Smooth muscle cell (in vitro differentiated cells): ENCODE results near the gene AAK1. TPM values are rescaled to one million over a fixed set of nuclear protein-coding genes. Genes with fewer than 3 reads are reported as not detected.

ENCODE experiments used
- DNase-seq: peaks from one replicate; lab custom pipeline; 2025; ENCODE audit not compliant: unreplicated experiment; lab: John Stamatoyannopoulos, UW
- H2AFZ ChIP-seq: fragments of 200-600 bp; sonication (generic); 2 replicates; pipeline ENCODE4 v1.6.0; 2016; ENCODE audit warnings: antibody characterized with exemption, low read depth, mild to moderate bottlenecking
- H3F3A ChIP-seq: fragments of 200-600 bp; sonication (generic); 2 replicates; pipeline ENCODE4 v1.6.0; 2017; ENCODE audit warnings: antibody characterized with exemption, low read depth
- H3K27ac ChIP-seq: fragments of 200-600 bp; sonication (generic); 2 replicates; pipeline ENCODE4 v1.5.1; 2016; ENCODE audit warnings: low read depth, mild to moderate bottlenecking
- H3K27me3 ChIP-seq: fragments of 200-600 bp; sonication (generic); 2 replicates; pipeline ENCODE4 v1.6.1; 2016; ENCODE audit warnings: low read depth, mild to moderate bottlenecking
- H3K36me3 ChIP-seq: fragments of 200-600 bp; sonication (generic); 2 replicates; pipeline ENCODE4 v1.5.1; 2016; ENCODE audit warnings: low read depth
- H3K4me1 ChIP-seq: fragments of 200-600 bp; sonication (generic); 2 replicates; pipeline ENCODE4 v1.5.1; 2016; ENCODE audit warnings: low read depth
- H3K4me2 ChIP-seq: fragments of 200-600 bp; sonication (generic); 2 replicates; pipeline ENCODE4 v1.6.0; 2016; ENCODE audit warnings: mild to moderate bottlenecking
- H3K4me3 ChIP-seq: fragments of 200-600 bp; sonication (generic); 2 replicates; pipeline ENCODE4 v1.5.1; 2016; ENCODE audit warnings: mild to moderate bottlenecking
- H3K79me2 ChIP-seq: fragments of 200-600 bp; sonication (generic); 2 replicates; pipeline ENCODE4 v1.6.0; 2016; ENCODE audit warnings: low read depth, mild to moderate bottlenecking
- H3K9ac ChIP-seq: fragments of 200-600 bp; sonication (generic); 2 replicates; pipeline ENCODE4 v1.6.0; 2016; ENCODE audit warnings: low read depth
- H3K9me3 ChIP-seq: fragments of 200-600 bp; sonication (generic); replicated peaks from 2 replicates; pipeline ENCODE4 v1.5.1; 2016; ENCODE audit warnings: low read depth
- H4K20me1 ChIP-seq: fragments of 200-600 bp; sonication (generic); 2 replicates; pipeline ENCODE4 v1.6.0; 2016; ENCODE audit warnings: low read depth
- WGBS: methylation state at CpG from one replicate; pipeline ENCODE4 v1.1.7; 2016; ENCODE audit warnings: low lambda C conversion rate; 5-methylcytosine and 5-hydroxymethylcytosine counted together
- polyA plus RNA-seq: library from polyadenylated mRNA; unstranded; fragments of >200 nt; fragmentation: Nextera tagmentation; extraction: Ambion mirVana; gene quantifications from 2 replicates; pipeline ENCODE4 v1.2.1, GENCODE V29; 2016
- total RNA-seq: library from RNA; depleted of rRNA; stranded (reverse); fragments of >200 nt; gene quantifications from 2 replicates; pipeline ENCODE4 v1.2.3, GENCODE V29; 2014
- TF ChIP-seq, protein P1 (sequence below): fragments of 200-600 bp; sonication (generic); IDR thresholded peaks from 2 replicates; pipeline ENCODE4 v1.5.1; 2017; ENCODE audit warnings: borderline replicate concordance, mild to moderate bottlenecking, antibody characterized with exemption; ENCODE audit not compliant: insufficient read depth, poor library complexity, severe bottlenecking

AAK1 gene
- total and polyA plus RNA-seq, 2 experiments from 2014 or later: 26.9 to 47.7 TPM

- WGBS: 92% methylated on average over 7 of the region's 7 CpGs
- Histone ChIP-seq H3K4me2 (no peak overlapping the region), H3K9me3 (no peaks in the 10 kb centered on the region), H4K20me1 (no peaks in the 10 kb centered on the region), H3K79me2 (no peaks in the 10 kb centered on the region), H3F3A (no peaks in the 10 kb centered on the region), H2AFZ (no peak overlapping the region), H3K4me1 (peaks cover 4% of the 10 kb centered on the region), H3K9ac (no peak overlapping the region), H3K27ac (no peak overlapping the region), H3K27me3 (no peaks in the 10 kb centered on the region), H3K4me3 (no peak overlapping the region), H3K36me3 (no peaks in the 10 kb centered on the region)
- TF ChIP-seq, protein P1, sequence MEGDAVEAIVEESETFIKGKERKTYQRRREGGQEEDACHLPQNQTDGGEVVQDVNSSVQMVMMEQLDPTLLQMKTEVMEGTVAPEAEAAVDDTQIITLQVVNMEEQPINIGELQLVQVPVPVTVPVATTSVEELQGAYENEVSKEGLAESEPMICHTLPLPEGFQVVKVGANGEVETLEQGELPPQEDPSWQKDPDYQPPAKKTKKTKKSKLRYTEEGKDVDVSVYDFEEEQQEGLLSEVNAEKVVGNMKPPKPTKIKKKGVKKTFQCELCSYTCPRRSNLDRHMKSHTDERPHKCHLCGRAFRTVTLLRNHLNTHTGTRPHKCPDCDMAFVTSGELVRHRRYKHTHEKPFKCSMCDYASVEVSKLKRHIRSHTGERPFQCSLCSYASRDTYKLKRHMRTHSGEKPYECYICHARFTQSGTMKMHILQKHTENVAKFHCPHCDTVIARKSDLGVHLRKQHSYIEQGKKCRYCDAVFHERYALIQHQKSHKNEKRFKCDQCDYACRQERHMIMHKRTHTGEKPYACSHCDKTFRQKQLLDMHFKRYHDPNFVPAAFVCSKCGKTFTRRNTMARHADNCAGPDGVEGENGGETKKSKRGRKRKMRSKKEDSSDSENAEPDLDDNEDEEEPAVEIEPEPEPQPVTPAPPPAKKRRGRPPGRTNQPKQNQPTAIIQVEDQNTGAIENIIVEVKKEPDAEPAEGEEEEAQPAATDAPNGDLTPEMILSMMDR: no peak
- DNase-seq: no peak
Observed at GRCh38 chr2:69687971-69688611, 44.6 kb upstream of the AAK1 start.

DNA sequence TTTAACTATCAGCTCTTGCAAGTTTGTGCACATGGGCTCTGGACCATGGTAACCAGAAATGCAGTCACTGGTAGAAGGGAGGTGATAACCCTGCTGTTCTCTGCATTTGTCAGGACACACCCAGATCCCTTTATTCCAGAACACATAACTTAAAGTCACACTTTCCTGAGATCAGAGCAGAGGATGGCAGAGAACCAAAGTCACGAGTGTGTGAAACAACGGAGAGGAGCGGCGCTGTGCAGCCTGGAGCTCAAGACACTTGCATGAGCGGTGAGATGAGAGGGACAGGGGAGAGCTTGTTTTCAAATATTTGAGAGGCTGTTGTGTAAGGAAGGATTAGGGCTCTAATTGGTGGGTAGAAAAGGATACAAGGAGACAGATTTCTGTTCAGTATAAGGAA is 43.3 kb upstream of the AAK1 start:
- no peaks in the 10 kb centered on the region for H3K27me3 ChIP-seq
- no peaks in the 10 kb centered on the region for H4K20me1 ChIP-seq
- H3K4me3 ChIP-seq: no peak overlapping the region
- H3K9ac ChIP-seq: no peak overlapping the region
- no peak overlapping the region for H3K4me2 ChIP-seq
- no peaks in the 10 kb centered on the region for H3K36me3 ChIP-seq
- TF ChIP-seq, protein P1: no peak
- no peaks in the 10 kb centered on the region for H3K9me3 ChIP-seq
- no peaks in the 10 kb centered on the region for H3F3A ChIP-seq
- peaks cover 4% of the 10 kb centered on the region for H3K4me1 ChIP-seq
- WGBS: 80% methylated on average over 5 of the region's 5 CpGs
- H3K79me2 ChIP-seq: no peaks in the 10 kb centered on the region
- no peak for DNase-seq
- no peak overlapping the region for H2AFZ ChIP-seq
- H3K27ac ChIP-seq: no peak overlapping the region

GRCh38 chr2:69685321-69686048 is 41.9 kb upstream of the AAK1 start:
- no peak for DNase-seq
- Histone ChIP-seq H3K27me3 (no peaks in the 10 kb centered on the region), H3K9ac (no peak overlapping the region), H3F3A (no peaks in the 10 kb centered on the region), H3K27ac (no peak overlapping the region), H3K4me3 (no peak overlapping the region), H3K4me2 (no peak overlapping the region), H3K36me3 (no peaks in the 10 kb centered on the region), H3K9me3 (no peaks in the 10 kb centered on the region), H4K20me1 (no peaks in the 10 kb centered on the region), H2AFZ (peak overlapping the region; percentile 27), H3K79me2 (no peaks in the 10 kb centered on the region), H3K4me1 (peaks cover 4% of the 10 kb centered on the region)
- 73% methylated on average over 5 of the region's 5 CpGs for WGBS
- TF ChIP-seq, protein P1: no peak
